T-cell (primary cell): ENCODE results near the gene CAMTA2. TPM values are rescaled to one million over a fixed set of nuclear protein-coding genes. Genes with fewer than 3 reads are reported as not detected.

Source experiments
- ATAC-seq, 4 experiments: fragments of 200-7000 bp in 3 of 4; fragments of 150-1000 bp in 1 of 4; cut with Tn5 transposase; replicated peaks in 1 of 4; 1 replicate in 3 of 4; 2 replicates in 1 of 4; pipeline ENCODE4 v1.10.0; 2021; ENCODE audit warnings: moderate library complexity in 3 of 4, mild to moderate bottlenecking in 2 of 4, moderate number of reproducible peaks in 1 of 4
- CTCF ChIA-PET, 2 donors: fragments of 300-600 bp; sonication (Branson Sonifier 250); formaldehyde crosslinking; loops; one replicate each; lab custom pipeline; 2022; ENCODE audit warnings: antibody characterized with exemption in 2 of 2; lab: Charles Lee
- POLR2A ChIA-PET, 2 donors: fragments of 300-600 bp; sonication (Branson Sonifier 250); formaldehyde crosslinking; loops; one replicate each; lab custom pipeline; 2022; ENCODE audit warnings: antibody characterized with exemption in 2 of 2; lab: Charles Lee
- DNase-seq, 35 experiments: peaks; one replicate each; pipeline versions ENCODE4 v3.0.0 to v3.0.0-alpha.2; 2013 to 2023
- H3K27ac ChIP-seq: one replicate; pipeline ENCODE4 v1.5.1; 2013; ENCODE audit warnings: low read length
- H3K27me3 ChIP-seq, 2 experiments: replicated peaks in 1 of 2; 1 replicate in 1 of 2; 2 replicates in 1 of 2; pipeline versions ENCODE4 v1.6.1 to v1.7.0; 2013; ENCODE audit warnings: low read length in 1 of 2, mixed read lengths in 1 of 2; ENCODE audit not compliant: control insufficient read depth in 2 of 2, insufficient read depth in 2 of 2; ENCODE audit errors: extremely low read depth in 1 of 2
- H3K36me3 ChIP-seq, 2 donors: 1 replicate in 1 of 2; 2 replicates in 1 of 2; pipeline versions ENCODE4 v1.6.1 to v1.7.0; 2013; ENCODE audit warnings: low read length in 1 of 2; ENCODE audit not compliant: control insufficient read depth in 2 of 2, insufficient read depth in 1 of 2; ENCODE audit errors: extremely low read depth in 1 of 2
- H3K4me1 ChIP-seq, 2 experiments: 1 replicate in 1 of 2; 2 replicates in 1 of 2; pipeline versions ENCODE4 v1.6.1 to v1.7.0; 2013; ENCODE audit warnings: low read length in 2 of 2, mixed read lengths in 1 of 2; ENCODE audit not compliant: insufficient read depth in 2 of 2, control insufficient read depth in 1 of 2; ENCODE audit errors: extremely low read depth in 1 of 2
- H3K4me3 ChIP-seq, 2 donors: 1 replicate in 1 of 2; 2 replicates in 1 of 2; pipeline versions ENCODE4 v1.5.1 to v1.7.0; 2013; ENCODE audit warnings: mild to moderate bottlenecking in 2 of 2, low read length in 1 of 2, moderate library complexity in 1 of 2; ENCODE audit not compliant: control insufficient read depth in 1 of 2; ENCODE audit errors: extremely low read depth in 1 of 2
- H3K9me3 ChIP-seq: 2 replicates; pipeline ENCODE4 v1.7.0; 2013
- H3K27ac Mint-ChIP-seq, 2 donors: one replicate each; pipeline ENCODE4 v1.8.0; 2020 to 2021; ENCODE audit warnings: mild to moderate bottlenecking in 2 of 2, mixed read lengths in 2 of 2
- H3K27me3 Mint-ChIP-seq, 2 donors: one replicate each; pipeline ENCODE4 v1.8.0; 2021 to 2022; ENCODE audit warnings: mixed read lengths in 2 of 2
- H3K36me3 Mint-ChIP-seq: one replicate; pipeline ENCODE4 v1.8.0; 2021; ENCODE audit warnings: mixed read lengths
- H3K4me1 Mint-ChIP-seq, 3 donors: one replicate each; pipeline ENCODE4 v1.8.0; 2020 to 2022; ENCODE audit warnings: mixed read lengths in 3 of 3, mild to moderate bottlenecking in 1 of 3
- H3K4me3 Mint-ChIP-seq, 3 donors: one replicate each; pipeline ENCODE4 v1.8.0; 2020 to 2022; ENCODE audit warnings: mild to moderate bottlenecking in 3 of 3, mixed read lengths in 3 of 3, moderate library complexity in 3 of 3
- H3K9me3 Mint-ChIP-seq, 3 donors: one replicate each; pipeline ENCODE4 v1.8.0; 2020 to 2022; ENCODE audit warnings: mixed read lengths in 3 of 3
- WGBS: methylation state at CpG from one replicate; pipeline ENCODE4 v1.1.5; 2013; ENCODE audit warnings: missing lambda C conversion rate; ENCODE audit not compliant: insufficient coverage; 5-methylcytosine and 5-hydroxymethylcytosine counted together
- total RNA-seq, 35 experiments: library from RNA in 6 of 35; stranded (reverse) in 6 of 35; fragments of 120-200 nt in 1 of 35; gene quantifications; one replicate each; pipeline versions ENCODE4 v1.2.1 to v1.2.4 and lab custom pipeline; 2013 to 2026

Gene CAMTA2
- total RNA-seq, 5 donors from 2014 or later (not counting 1 experiment from before 2014, with no cell fraction given) = 59.8 to 82.8 (median 72.0) TPM

- H3K4me3 ChIP-seq = peak overlapping the region; percentile 60 to 100
- Mint-ChIP-seq H3K4me1 (peaks cover 64 to 73% (median 69%) of the 10 kb centered on the region in 3 donors), H3K27me3 (no peaks in the 10 kb centered on the region), H3K4me3 (peak overlapping the region; percentile 97 to 100 (median 98)), H3K27ac (peak overlapping the region; percentile 96 to 97), H3K36me3 (peaks cover 50% of the 10 kb centered on the region), H3K9me3 (no peaks in the 10 kb centered on the region)
- ChIA-PET CTCF (no interaction called here), POLR2A (no interaction called here)
- peak in 31 of 35 experiments; percentile 17 to 77 (median 39) for DNase-seq
- no peaks in the 10 kb centered on the region for H3K9me3 ChIP-seq
- 0% methylated on average over 1 of the region's 3 CpGs for WGBS
- H3K36me3 ChIP-seq = peaks cover 8 to 51% of the 10 kb centered on the region in 2 donors
- no peaks in the 10 kb centered on the region for H3K27me3 ChIP-seq
- peak in 3 of 4 experiments; percentile 13 to 18 (median 17) for ATAC-seq
- H3K27ac ChIP-seq = peak overlapping the region; percentile 97
- peaks cover 39 to 66% of the 10 kb centered on the region in 2 experiments for H3K4me1 ChIP-seq
Measured at GRCh38 chr17:4944163-4944553, 43.3 kb downstream of the CAMTA2 start.

- peaks cover 74 to 79% (median 79%) of the 10 kb centered on the region in 3 donors for H3K4me1 Mint-ChIP-seq
- no peaks in the 10 kb centered on the region for H3K9me3 Mint-ChIP-seq
- Histone ChIP-seq H3K27me3 (no peaks in the 10 kb centered on the region), H3K4me1 (peaks cover 39 to 76% of the 10 kb centered on the region in 2 experiments), H3K4me3 (peak overlapping the region; percentile 60 to 100), H3K27ac (peak overlapping the region; percentile 97), H3K36me3 (peaks cover 8 to 58% of the 10 kb centered on the region in 2 donors), H3K9me3 (no peaks in the 10 kb centered on the region)
- ChIA-PET CTCF (no interaction called here), POLR2A (no interaction called here)
- H3K27me3 Mint-ChIP-seq = no peaks in the 10 kb centered on the region
- 100% methylated on average over 1 of the region's 13 CpGs for WGBS
- peak overlapping the region; percentile 96 to 97 for H3K27ac Mint-ChIP-seq
- H3K4me3 Mint-ChIP-seq = peak overlapping the region; percentile 91 to 100 (median 94)
- H3K36me3 Mint-ChIP-seq = peaks cover 50% of the 10 kb centered on the region
- DNase-seq (no peak), ATAC-seq (no peak)
Measured at GRCh38 chr17:4942760-4943508, 44.5 kb downstream of the CAMTA2 start.

- Histone ChIP-seq H3K27me3 (no peaks in the 10 kb centered on the region), H3K4me3 (peak overlapping the region; percentile 85 to 99), H3K9me3 (no peaks in the 10 kb centered on the region), H3K4me1 (peaks cover 37 to 74% of the 10 kb centered on the region in 2 experiments), H3K27ac (peak overlapping the region; percentile 75), H3K36me3 (peaks cover 11 to 59% of the 10 kb centered on the region in 2 donors)
- ATAC-seq = no peak
- Mint-ChIP-seq H3K27me3 (no peaks in the 10 kb centered on the region), H3K4me3 (peak overlapping the region; percentile 91 to 100 (median 94)), H3K36me3 (peaks cover 47% of the 10 kb centered on the region), H3K9me3 (no peaks in the 10 kb centered on the region), H3K27ac (peak overlapping the region; percentile 96 to 97), H3K4me1 (peaks cover 72 to 79% (median 77%) of the 10 kb centered on the region in 3 donors)
- ChIA-PET POLR2A (no interaction called here), CTCF (no interaction called here)
- 0% methylated on average over 3 of the region's 4 CpGs for WGBS
- no peak for DNase-seq
Measured at GRCh38 chr17:4941319-4941610, 46.2 kb downstream of the CAMTA2 start.

- 0% methylated on average over 12 of the region's 29 CpGs for WGBS
- ATAC-seq = peak in 1 of 4 experiments; percentile 9
- Mint-ChIP-seq H3K27ac (peak overlapping the region; percentile 96 to 97), H3K4me3 (peak overlapping the region; percentile 91 to 100 (median 94)), H3K4me1 (peaks cover 71 to 79% (median 72%) of the 10 kb centered on the region in 3 donors), H3K9me3 (no peaks in the 10 kb centered on the region), H3K27me3 (no peaks in the 10 kb centered on the region), H3K36me3 (peaks cover 48% of the 10 kb centered on the region)
- CTCF ChIA-PET = interaction anchor here in 1 of 2 donors (0.8 to 2.0 kb wide), 6 partner anchors 27 to 231 kb away, joined by 3 to 19 read pairs (median 4); partner anchors contain the start of genes ARRB2, C17orf107, CAMTA2 and SPAG7
- H3K9me3 ChIP-seq = no peaks in the 10 kb centered on the region
- POLR2A ChIA-PET = interaction anchor here in 1 of 2 donors (0.6 to 1.5 kb wide), 3 partner anchors 7 to 38 kb away, joined by 5 to 8 read pairs (median 5); partner anchors contain the start of genes CHRNE, PFN1 and SPAG7
- H3K27ac ChIP-seq = peak overlapping the region; percentile 75
- peaks cover 11 to 53% of the 10 kb centered on the region in 2 donors for H3K36me3 ChIP-seq
- peak overlapping the region; percentile 85 to 99 for H3K4me3 ChIP-seq
- DNase-seq = peak in 15 of 35 experiments; percentile 10 to 61 (median 28)
- peaks cover 36 to 68% of the 10 kb centered on the region in 2 experiments for H3K4me1 ChIP-seq
- H3K27me3 ChIP-seq = no peaks in the 10 kb centered on the region
Measured at GRCh38 chr17:4940555-4941318, 46.7 kb downstream of the CAMTA2 start.

DNA sequence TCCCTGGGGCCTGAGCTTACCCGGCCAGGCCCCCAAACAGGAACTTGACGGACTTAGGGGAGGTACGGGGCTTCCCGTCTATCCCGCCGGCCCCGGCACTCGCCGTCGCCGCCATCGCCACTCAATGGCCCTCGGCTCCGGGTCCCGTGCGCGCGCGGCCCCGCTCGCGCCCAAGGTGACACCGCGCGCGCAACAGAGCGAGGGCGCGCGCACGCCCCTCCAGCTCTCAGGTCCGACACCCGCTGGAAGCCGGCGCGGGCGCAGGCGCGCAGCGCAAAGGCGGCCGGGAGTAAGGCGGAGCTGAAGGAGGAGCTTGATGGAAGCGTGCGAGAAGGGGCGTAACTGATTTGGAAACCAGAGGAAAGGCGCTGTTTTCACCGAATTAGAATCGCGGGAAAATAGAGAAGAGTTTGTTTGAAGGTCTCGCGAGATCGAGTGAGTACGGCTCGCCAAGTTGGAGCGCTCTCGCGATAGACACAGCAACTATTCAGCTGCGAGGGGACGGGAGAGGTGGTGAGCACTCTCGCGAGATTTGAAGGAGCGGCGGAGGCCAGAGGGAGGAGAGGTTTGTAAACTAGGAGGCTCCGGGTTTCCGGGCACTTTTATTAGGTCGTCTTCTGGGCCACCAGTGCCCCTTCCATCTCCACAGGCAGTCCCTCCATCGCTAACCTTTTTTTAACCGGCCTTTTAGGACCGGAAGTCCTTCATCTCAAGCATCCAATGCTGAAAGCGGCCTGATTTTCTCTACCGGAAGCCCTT lies 47.5 kb downstream of the CAMTA2 start, which contains the start of the genes RNF167 and SLC25A11:
TSS of gene RNF167 (plus strand) at position 473 of the 759 bp plus-strand sequence. CDS start 642 bp downstream, outside the sequence.
TSS of gene SLC25A11 (minus strand) at position 251 of the 759 bp plus-strand sequence. CDS start at position 115, 136 bp downstream.
- Histone ChIP-seq H3K27ac (peak within 1 kb of the TSS; percentile 77), H3K4me1 (peaks cover 31 to 61% of the 10 kb centered on the region in 2 experiments), H3K9me3 (no peaks in the 10 kb centered on the region), H3K4me3 (peak within 1 kb of the TSS; percentile 85 to 99), H3K27me3 (no peaks in the 10 kb centered on the region), H3K36me3 (peaks cover 11 to 46% of the 10 kb centered on the region in 2 donors)
- H3K4me1 Mint-ChIP-seq = peaks cover 63 to 73% (median 64%) of the 10 kb centered on the region in 3 donors
- H3K27me3 Mint-ChIP-seq = no peaks in the 10 kb centered on the region
- under 1% methylated on average over 63 of the region's 72 CpGs for WGBS
- ChIA-PET CTCF (interaction anchor here (0.5 to 2.0 kb wide), 10 partner anchors 9 to 230 kb away, joined by 3 to 19 read pairs (median 4); partner anchors contain the start of genes ARRB2 (in 1 of the 2), C17orf107 (in 1 of the 2), CAMTA2 (in 1 of the 2) and SPAG7 (in 1 of the 2)), POLR2A (interaction anchor here in 1 of 2 donors (0.6 to 1.5 kb wide), 3 partner anchors 8 to 37 kb away, joined by 5 to 8 read pairs (median 5); partner anchors contain the start of genes CHRNE, PFN1 and SPAG7)
- ATAC-seq = peak; percentile 81 to 88 (median 84)
- peak; percentile 87 to 99 (median 95) for DNase-seq
- H3K4me3 Mint-ChIP-seq = peak within 1 kb of the TSS; percentile 91 to 100 (median 94)
- no peaks in the 10 kb centered on the region for H3K9me3 Mint-ChIP-seq
- H3K27ac Mint-ChIP-seq = peak within 1 kb of the TSS; percentile 96 to 97
- peaks cover 40% of the 10 kb centered on the region for H3K36me3 Mint-ChIP-seq
